H1 (cell line): Measurements from ENCODE around the gene PPCDC. TPM values are rescaled to one million over a fixed set of nuclear protein-coding genes. Genes with fewer than 3 reads are reported as not detected.

Source experiments
- CTCF ChIA-PET: fragments of 300-600 bp; sonication (Branson Sonifier 250); formaldehyde crosslinking; loops from one replicate; lab custom pipeline; 2021; ENCODE audit not compliant: partially characterized antibody; lab: Charles Lee
- POLR2A ChIA-PET: fragments of 300-600 bp; sonication (Branson Sonifier 250); formaldehyde crosslinking; loops from one replicate; lab custom pipeline; 2021; ENCODE audit warnings: inconsistent platforms; ENCODE audit not compliant: partially characterized antibody; lab: Charles Lee
- DNase-seq, 2 experiments: peaks; one replicate each; pipeline versions ENCODE4 v3.0.0 to v3.0.0-alpha.2; 2010 to 2022; ENCODE audit warnings: low spot score in 2 of 2, low read depth in 1 of 2, mixed read lengths in 1 of 2
- FAIRE-seq: peaks from 2 replicates; lab custom pipeline; 2011; peaks lifted over from hg19 to GRCh38; lab: Jason Lieb, UNC
- H2AFZ ChIP-seq: 2 replicates; pipeline ENCODE4 v1.8.1; 2012; ENCODE audit warnings: low read length, inconsistent platforms
- H2AK5ac ChIP-seq: 2 replicates; pipeline ENCODE4 v1.6.1; 2013; ENCODE audit warnings: low read depth, low read length
- H2BK120ac ChIP-seq: replicated peaks from 2 replicates; pipeline ENCODE3; 2013; ENCODE audit warnings: low read depth, low read length, inconsistent platforms
- H2BK12ac ChIP-seq: 2 replicates; pipeline ENCODE4 v1.6.1; 2013; ENCODE audit warnings: low read depth, low read length
- H2BK15ac ChIP-seq: 2 replicates; pipeline ENCODE4 v1.6.1; 2013; ENCODE audit warnings: low read length
- H2BK20ac ChIP-seq: 2 replicates; pipeline ENCODE4 v1.6.1; 2013; ENCODE audit warnings: low read length
- H2BK5ac ChIP-seq: 2 replicates; pipeline ENCODE4 v1.6.1; 2013; ENCODE audit warnings: low read depth, low read length
- H3K14ac ChIP-seq: 2 replicates; pipeline ENCODE4 v1.6.1; 2013; ENCODE audit warnings: inconsistent platforms; ENCODE audit not compliant: insufficient read length
- H3K18ac ChIP-seq: 2 replicates; pipeline ENCODE4 v1.6.1; 2013; ENCODE audit warnings: low read length; ENCODE audit errors: extremely low read depth
- H3K23ac ChIP-seq: 2 replicates; pipeline ENCODE4 v1.6.1; 2013; ENCODE audit warnings: inconsistent platforms; ENCODE audit not compliant: insufficient read length
- H3K23me2 ChIP-seq: 2 replicates; pipeline ENCODE4 v1.6.1; 2013; ENCODE audit warnings: low read depth, low read length
- H3K27ac ChIP-seq: 2 replicates; pipeline ENCODE4 v1.6.1; 2011; ENCODE audit warnings: low read depth, low read length, inconsistent platforms
- H3K27me3 ChIP-seq, 4 experiments: replicated peaks in 1 of 4; 1 replicate in 1 of 4; 2 replicates in 3 of 4; pipeline versions ENCODE4 v1.6.1 to v1.8.1; 2011 to 2013; ENCODE audit warnings: low read length in 3 of 4, mild to moderate bottlenecking in 3 of 4, inconsistent platforms in 2 of 4, mixed read lengths in 2 of 4, moderate library complexity in 1 of 4; ENCODE audit not compliant: control insufficient read depth in 3 of 4, insufficient read depth in 3 of 4; ENCODE audit errors: extremely low read depth in 1 of 4
- H3K36me3 ChIP-seq, 4 experiments: 2 replicates each; pipeline versions ENCODE4 v1.6.1 to v1.8.1; 2011 to 2013; ENCODE audit warnings: mild to moderate bottlenecking in 4 of 4, low read length in 3 of 4, moderate library complexity in 2 of 4, control low read depth in 1 of 4, inconsistent platforms in 1 of 4; ENCODE audit not compliant: insufficient read depth in 4 of 4, control insufficient read depth in 2 of 4
- H3K4ac ChIP-seq: replicated peaks from 2 replicates; pipeline ENCODE3; 2013; ENCODE audit warnings: low read length, low read depth, mixed read lengths, inconsistent platforms; ENCODE audit not compliant: insufficient read length
- H3K4me1 ChIP-seq, 4 experiments: replicated peaks in 1 of 4; 1 replicate in 1 of 4; 2 replicates in 3 of 4; pipeline versions ENCODE4 v1.6.1 to v1.8.1; 2011 to 2013; ENCODE audit warnings: low read length in 3 of 4, inconsistent platforms in 2 of 4, mixed read lengths in 1 of 4; ENCODE audit not compliant: insufficient read depth in 4 of 4, control insufficient read depth in 3 of 4
- H3K4me2 ChIP-seq, 2 experiments: 2 replicates each; pipeline versions ENCODE4 v1.6.1 to v1.8.1; 2011 to 2013; ENCODE audit warnings: low read depth in 2 of 2, low read length in 2 of 2, control low read depth in 1 of 2, inconsistent platforms in 1 of 2, mild to moderate bottlenecking in 1 of 2; ENCODE audit not compliant: insufficient read depth in 1 of 2
- H3K4me3 ChIP-seq, 4 experiments: fragments of 200-600, 300-600 bp in 1 of 4; sonication (generic), shearing (Covaris generic), sonication (Bioruptor Twin) in 1 of 4; 2 replicates each; pipeline versions ENCODE4 v1.5.1 to v1.8.1; 2011 to 2016; ENCODE audit warnings: low read length in 4 of 4, low read depth in 3 of 4, control low read depth in 2 of 4, inconsistent platforms in 2 of 4, mild to moderate bottlenecking in 2 of 4, mixed read lengths in 1 of 4, moderate library complexity in 1 of 4; ENCODE audit not compliant: insufficient read depth in 2 of 4; ENCODE audit errors: extremely low read depth in 1 of 4
- H3K56ac ChIP-seq: replicated peaks from 2 replicates; pipeline ENCODE3; 2013; ENCODE audit warnings: low read depth, mild to moderate bottlenecking, mixed read lengths, low read length, inconsistent platforms; ENCODE audit not compliant: insufficient read length
- H3K79me1 ChIP-seq: 2 replicates; pipeline ENCODE4 v1.6.1; 2013; ENCODE audit warnings: low read depth, low read length, control low read depth
- H3K79me2 ChIP-seq, 2 experiments: 2 replicates each; pipeline versions ENCODE4 v1.6.1 to v1.8.1; 2012 to 2013; ENCODE audit warnings: low read length in 2 of 2, mild to moderate bottlenecking in 2 of 2, inconsistent platforms in 1 of 2; ENCODE audit not compliant: insufficient read depth in 2 of 2, control insufficient read depth in 1 of 2
- H3K9ac ChIP-seq, 4 experiments: replicated peaks in 1 of 4; 1 replicate in 1 of 4; 2 replicates in 3 of 4; pipeline versions ENCODE4 v1.6.1 to v1.8.1; 2011 to 2013; ENCODE audit warnings: low read depth in 3 of 4, low read length in 3 of 4, control low read depth in 2 of 4, mild to moderate bottlenecking in 2 of 4, moderate library complexity in 2 of 4, inconsistent platforms in 1 of 4; ENCODE audit errors: extremely low read depth in 1 of 4
- H3K9me3 ChIP-seq, 2 experiments: 2 replicates each; pipeline versions ENCODE4 v1.6.1 to v1.8.1; 2012 to 2013; ENCODE audit warnings: mild to moderate bottlenecking in 2 of 2, moderate library complexity in 2 of 2, control low read depth in 1 of 2, inconsistent platforms in 1 of 2, low read depth in 1 of 2, low read length in 1 of 2, mixed read lengths in 1 of 2; ENCODE audit not compliant: insufficient read depth in 2 of 2
- H4K20me1 ChIP-seq, 2 experiments: replicated peaks in 1 of 2; 2 replicates each; pipeline versions ENCODE3 to v1.8.1; 2011 to 2013; ENCODE audit warnings: inconsistent platforms in 2 of 2, low read length in 2 of 2, mild to moderate bottlenecking in 1 of 2; ENCODE audit not compliant: insufficient read depth in 2 of 2, control insufficient read depth in 1 of 2
- H4K5ac ChIP-seq: 2 replicates; pipeline ENCODE4 v1.6.1; 2013; ENCODE audit warnings: low read length, low read depth, mixed read lengths, inconsistent platforms; ENCODE audit not compliant: insufficient read length
- H4K8ac ChIP-seq: 2 replicates; pipeline ENCODE4 v1.8.0; 2013; ENCODE audit warnings: mild to moderate bottlenecking, moderate library complexity, low read length, inconsistent platforms; ENCODE audit not compliant: insufficient read depth; ENCODE audit errors: extremely low read depth
- H4K91ac ChIP-seq: replicated peaks from 2 replicates; pipeline ENCODE3; 2013; ENCODE audit warnings: low read length, mixed read lengths, inconsistent platforms; ENCODE audit not compliant: insufficient read length
- GABPA ChIP-seq: IDR thresholded peaks from 2 replicates; pipeline ENCODE4 v1.6.1; 2011; ENCODE audit warnings: mild to moderate bottlenecking, low read length, moderate library complexity, borderline replicate concordance; ENCODE audit not compliant: insufficient read depth
- PHF8 ChIP-seq: fragments of 200-600 bp; sonication (generic); conservative IDR thresholded peaks from 2 replicates; pipeline ENCODE4 v1.7.1; 2012; ENCODE audit warnings: low read depth, mild to moderate bottlenecking, inconsistent platforms, low read length, moderate library complexity
- RXRA ChIP-seq: IDR thresholded peaks from 2 replicates; pipeline ENCODE4 v1.6.1; 2011; ENCODE audit warnings: low read depth, mild to moderate bottlenecking, low read length, moderate library complexity; ENCODE audit not compliant: insufficient read depth
- SAP30 ChIP-seq: fragments of 300-600 bp; sonication (generic); IDR thresholded peaks from 2 replicates; pipeline ENCODE4 v1.7.1; 2012; ENCODE audit warnings: low read length, moderate library complexity, mild to moderate bottlenecking, inconsistent platforms; ENCODE audit not compliant: insufficient read depth, insufficient replicate concordance
- WGBS, 2 experiments: shearing (Covaris generic) in 1 of 2; methylation state at CpG; one replicate each; pipeline versions ENCODE4 v1.1.6 to v1.1.7; 2013 to 2015; ENCODE audit warnings: low lambda C conversion rate in 2 of 2, mixed read lengths in 2 of 2, inconsistent platforms in 1 of 2, low coverage in 1 of 2, missing lambda C conversion rate in 1 of 2; ENCODE audit not compliant: insufficient replicate concordance in 2 of 2, insufficient coverage in 1 of 2, insufficient read length in 1 of 2; ENCODE audit errors: extremely low coverage in 1 of 2, missing lambda C conversion rate in 1 of 2; 5-methylcytosine and 5-hydroxymethylcytosine counted together
- polyA plus RNA-seq, 7 experiments: library from polyadenylated mRNA; depleted of rRNA in 3 of 7; stranded (reverse) in 5 of 7; unstranded in 2 of 7; fragments of >200 nt in 5 of 7; fragments of 200-250 nt in 2 of 7; gene quantifications; 1 replicate in 5 of 7; 2 replicates in 1 of 7; 4 replicates in 1 of 7; pipeline versions ENCODE4 v1.2.1 to v1.2.3, GENCODE V29; 2011 to 2013; ENCODE audit warnings: missing spikeins in 2 of 7, mixed read lengths in 2 of 7
- total RNA-seq: library from RNA; stranded (reverse); fragmentation: NEBNext Ultra II Directional; extraction: Animal tissue kit (Norgen Biotek cat#: 25700); gene quantifications from 2 replicates; pipeline ENCODE4 v1.2.1, GENCODE V29; 2021
- TF ChIP-seq, protein P1 (sequence below), 3 experiments: IDR thresholded peaks; 1 replicate in 2 of 3; 2 replicates in 1 of 3; pipeline versions ENCODE4 v1.5.1 to v1.6.1; 2011; ENCODE audit warnings: low read length in 3 of 3, mild to moderate bottlenecking in 3 of 3, inconsistent platforms in 2 of 3, low read depth in 1 of 3, moderate library complexity in 1 of 3; ENCODE audit not compliant: insufficient read depth in 1 of 3; ENCODE audit errors: control extremely low read depth in 1 of 3

Gene PPCDC
- total and polyA plus RNA-seq, 2 of the 8 experiments (the other 6 are each of a cell fraction or from before 2014, with no cell fraction given) = 11.3 to 29.7 TPM

DNA sequence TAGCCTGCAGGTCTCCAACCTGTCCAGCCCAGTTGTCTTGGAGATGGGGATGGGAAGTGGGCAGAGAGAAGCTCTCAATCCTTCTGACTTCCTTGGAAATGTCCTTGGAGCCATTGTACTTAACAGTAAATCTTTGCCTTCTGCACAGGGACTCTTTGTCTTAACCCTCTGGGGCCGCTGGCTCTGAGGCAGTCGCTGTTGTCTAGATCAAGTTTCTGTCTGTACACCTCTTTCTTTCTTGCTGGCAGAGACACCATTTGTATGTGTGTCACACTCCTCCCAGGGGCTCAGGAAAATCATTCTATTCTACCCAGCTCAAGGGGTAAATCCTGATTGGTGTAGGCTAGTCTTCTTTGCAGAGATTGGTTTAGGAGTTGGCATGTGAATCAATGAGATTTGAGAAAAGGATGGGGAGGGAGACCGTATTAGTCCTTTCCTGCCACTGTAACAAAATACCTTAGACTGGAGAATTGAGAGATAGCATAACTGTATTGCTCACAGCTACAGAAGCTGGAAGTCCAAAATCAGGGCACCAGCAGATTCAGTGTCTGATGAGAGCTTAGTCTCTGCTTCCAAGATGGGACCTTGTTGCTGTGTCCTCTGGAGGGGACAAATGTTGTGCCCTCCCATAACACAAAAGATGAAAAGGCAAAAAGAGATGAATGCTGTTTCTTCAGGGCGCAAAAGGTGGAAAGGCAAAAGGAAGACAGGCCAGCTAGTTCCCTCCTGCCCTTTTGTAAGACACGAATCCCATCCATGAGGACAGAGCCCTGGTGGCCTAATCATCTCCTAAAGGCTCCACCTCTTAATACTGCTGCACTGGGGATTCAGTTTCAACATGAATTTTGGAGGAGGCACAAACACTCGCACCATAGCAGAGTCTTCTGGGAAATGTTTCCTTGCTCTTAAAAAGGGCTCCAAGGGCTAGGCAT lies 66.3 kb downstream of the PPCDC start:
- Histone ChIP-seq H3K79me2 (no peaks in the 10 kb centered on the region), H3K36me3 (no peaks in the 10 kb centered on the region), H3K27ac (no peak overlapping the region), H2BK20ac (no peak overlapping the region), H3K9me3 (no peaks in the 10 kb centered on the region), H3K4me2 (no peak overlapping the region), H4K8ac (no peak overlapping the region), H2AFZ (no peak overlapping the region), H3K4me3 (no peak overlapping the region), H3K56ac (no peak overlapping the region), H4K5ac (no peak overlapping the region), H3K14ac (no peak overlapping the region), H3K79me1 (no peaks in the 10 kb centered on the region), H3K4me1 (no peaks in the 10 kb centered on the region), H2BK12ac (no peak overlapping the region), H2BK120ac (no peak overlapping the region), H3K18ac (no peak overlapping the region), H2BK15ac (no peak overlapping the region), H3K4ac (no peak overlapping the region), H3K23ac (no peak overlapping the region), H2AK5ac (no peak overlapping the region), H4K91ac (no peak overlapping the region), H2BK5ac (no peak overlapping the region), H3K9ac (no peak overlapping the region), H3K23me2 (no peaks in the 10 kb centered on the region), H3K27me3 (no peaks in the 10 kb centered on the region), H4K20me1 (no peaks in the 10 kb centered on the region)
- POLR2A ChIA-PET = no interaction called here
- TF ChIP-seq, protein P1, sequence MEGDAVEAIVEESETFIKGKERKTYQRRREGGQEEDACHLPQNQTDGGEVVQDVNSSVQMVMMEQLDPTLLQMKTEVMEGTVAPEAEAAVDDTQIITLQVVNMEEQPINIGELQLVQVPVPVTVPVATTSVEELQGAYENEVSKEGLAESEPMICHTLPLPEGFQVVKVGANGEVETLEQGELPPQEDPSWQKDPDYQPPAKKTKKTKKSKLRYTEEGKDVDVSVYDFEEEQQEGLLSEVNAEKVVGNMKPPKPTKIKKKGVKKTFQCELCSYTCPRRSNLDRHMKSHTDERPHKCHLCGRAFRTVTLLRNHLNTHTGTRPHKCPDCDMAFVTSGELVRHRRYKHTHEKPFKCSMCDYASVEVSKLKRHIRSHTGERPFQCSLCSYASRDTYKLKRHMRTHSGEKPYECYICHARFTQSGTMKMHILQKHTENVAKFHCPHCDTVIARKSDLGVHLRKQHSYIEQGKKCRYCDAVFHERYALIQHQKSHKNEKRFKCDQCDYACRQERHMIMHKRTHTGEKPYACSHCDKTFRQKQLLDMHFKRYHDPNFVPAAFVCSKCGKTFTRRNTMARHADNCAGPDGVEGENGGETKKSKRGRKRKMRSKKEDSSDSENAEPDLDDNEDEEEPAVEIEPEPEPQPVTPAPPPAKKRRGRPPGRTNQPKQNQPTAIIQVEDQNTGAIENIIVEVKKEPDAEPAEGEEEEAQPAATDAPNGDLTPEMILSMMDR (IDR thresholded peaks at IDR 0.05; ENCODE audit: control extremely low read depth in 1 of 3, insufficient read depth in 1 of 3, low read depth in 1 of 3, low read length in 3 of 3) = no peak
- TF ChIP-seq PHF8 (no peak), RXRA (no peak), GABPA (no peak), SAP30 (no peak)
- DNase-seq (no peak), FAIRE-seq (no peak)
- 87% methylated on average over 6 of the region's 6 CpGs; no CpG with 5 or more reads in 1 of the 2 experiments for WGBS, 2 experiments
- CTCF ChIA-PET = interaction anchor here (1.5 kb wide), 2 partner anchors 13 to 36 kb away, joined by 3 to 4 read pairs; no protein-coding TSS in a partner anchor
